BE2C (cell line): Measurements from ENCODE around the gene GPR162.
"Not testable (repeated sequence)": the region's sequence is repeated elsewhere in the genome, so short reads cannot be mapped to it uniquely, and the experiment has no call there.

Source experiments
- DNase-seq: peaks from one replicate; pipeline ENCODE4 v3.0.0-alpha.2; 2020
- H3K27me3 ChIP-seq: fragments of 250-450 bp; sonication (Bioruptor Pico); 2 replicates; pipeline ENCODE4 v1.5.1; 2020; ENCODE audit warnings: mild to moderate bottlenecking
- H3K36me3 ChIP-seq: fragments of 250-450 bp; sonication (Bioruptor Pico); 2 replicates; pipeline ENCODE4 v1.5.1; 2020; ENCODE audit warnings: mild to moderate bottlenecking
- H3K4me1 ChIP-seq: fragments of 250-450 bp; sonication (Bioruptor Pico); 2 replicates; pipeline ENCODE4 v1.5.1; 2020
- H3K4me3 ChIP-seq: 2 replicates; pipeline ENCODE4 v1.5.1; 2011; ENCODE audit warnings: low read depth, low read length
- H3K9me3 ChIP-seq: fragments of 250-450 bp; sonication (Bioruptor Pico); 2 replicates; pipeline ENCODE4 v1.5.1; 2020
- TF ChIP-seq, protein P1 (sequence below): IDR thresholded peaks from 2 replicates; pipeline ENCODE4 v1.5.1; 2012; ENCODE audit warnings: mild to moderate bottlenecking, low read depth, low read length

GPR162 gene

DNA sequence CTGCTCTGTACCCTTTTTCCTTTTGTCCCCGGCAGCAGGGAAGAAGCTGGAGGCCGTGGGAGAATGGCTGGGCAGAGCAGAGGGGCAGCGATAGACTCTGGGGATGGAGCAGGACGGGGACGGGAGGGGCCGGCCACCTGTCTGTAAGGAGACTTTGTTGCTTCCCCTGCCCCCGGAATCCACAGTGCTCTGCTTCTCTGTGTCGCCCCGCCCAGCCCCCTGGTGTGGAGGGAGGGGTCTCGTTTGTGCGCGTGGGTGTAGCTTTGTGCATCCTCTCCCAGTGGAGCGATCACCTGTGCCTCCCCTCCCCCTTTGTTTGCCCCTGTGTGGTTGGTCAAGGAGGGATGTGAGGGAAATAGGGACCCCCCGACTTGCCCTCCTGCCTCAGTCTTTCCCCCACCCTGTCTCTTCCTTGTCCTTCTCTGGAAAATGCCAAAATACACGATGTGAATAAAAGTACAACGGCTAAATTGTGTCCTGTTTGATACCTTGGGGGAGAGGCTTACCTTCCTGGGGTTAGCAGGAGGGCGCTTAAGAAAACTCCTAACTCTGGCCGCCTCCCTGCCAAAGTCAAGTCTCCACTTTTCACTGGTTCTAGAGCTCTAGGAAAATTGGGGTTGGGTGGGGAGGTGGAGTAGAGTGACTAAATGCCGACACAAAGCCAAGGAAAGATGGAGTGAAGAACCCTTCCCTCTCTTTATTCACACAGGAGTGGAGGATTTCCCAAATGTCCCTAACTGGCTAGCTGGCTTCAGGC is 44.7 kb downstream of the GPR162 start:
- no peaks in the 10 kb centered on the region for H3K27me3 ChIP-seq
- TF ChIP-seq, protein P1, sequence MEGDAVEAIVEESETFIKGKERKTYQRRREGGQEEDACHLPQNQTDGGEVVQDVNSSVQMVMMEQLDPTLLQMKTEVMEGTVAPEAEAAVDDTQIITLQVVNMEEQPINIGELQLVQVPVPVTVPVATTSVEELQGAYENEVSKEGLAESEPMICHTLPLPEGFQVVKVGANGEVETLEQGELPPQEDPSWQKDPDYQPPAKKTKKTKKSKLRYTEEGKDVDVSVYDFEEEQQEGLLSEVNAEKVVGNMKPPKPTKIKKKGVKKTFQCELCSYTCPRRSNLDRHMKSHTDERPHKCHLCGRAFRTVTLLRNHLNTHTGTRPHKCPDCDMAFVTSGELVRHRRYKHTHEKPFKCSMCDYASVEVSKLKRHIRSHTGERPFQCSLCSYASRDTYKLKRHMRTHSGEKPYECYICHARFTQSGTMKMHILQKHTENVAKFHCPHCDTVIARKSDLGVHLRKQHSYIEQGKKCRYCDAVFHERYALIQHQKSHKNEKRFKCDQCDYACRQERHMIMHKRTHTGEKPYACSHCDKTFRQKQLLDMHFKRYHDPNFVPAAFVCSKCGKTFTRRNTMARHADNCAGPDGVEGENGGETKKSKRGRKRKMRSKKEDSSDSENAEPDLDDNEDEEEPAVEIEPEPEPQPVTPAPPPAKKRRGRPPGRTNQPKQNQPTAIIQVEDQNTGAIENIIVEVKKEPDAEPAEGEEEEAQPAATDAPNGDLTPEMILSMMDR, result no peak
- peak overlapping the region; percentile 99 for H3K4me3 ChIP-seq
- no peaks in the 10 kb centered on the region for H3K9me3 ChIP-seq
- peaks cover 14% of the 10 kb centered on the region for H3K4me1 ChIP-seq
- no peak for DNase-seq
- peaks cover 64% of the 10 kb centered on the region for H3K36me3 ChIP-seq

DNA sequence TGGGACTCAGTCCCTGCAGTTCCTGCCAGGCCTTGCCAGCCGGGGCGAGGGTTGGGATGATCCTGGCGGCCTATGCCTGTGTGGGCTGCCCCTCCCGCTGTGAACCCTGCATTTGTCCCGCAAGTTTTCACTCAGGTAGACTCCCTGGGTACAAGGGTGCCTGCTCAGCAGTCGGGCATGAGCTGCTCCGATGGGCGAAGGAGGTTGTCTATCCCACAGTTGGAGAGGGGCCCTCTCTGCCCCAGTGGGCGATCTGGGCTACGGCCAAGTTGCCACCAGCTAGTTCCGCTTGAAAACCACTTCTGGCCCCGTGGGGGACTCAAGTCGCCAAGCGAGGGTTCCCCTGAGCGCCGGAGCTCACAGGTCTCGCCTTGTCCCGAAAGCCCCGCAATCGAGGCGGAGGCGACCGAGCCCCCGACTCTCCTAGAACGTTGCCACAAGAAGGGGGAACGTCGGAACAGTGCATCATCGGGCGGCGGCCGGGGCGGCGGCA is 45.3 kb downstream of the GPR162 start:
- no peaks in the 10 kb centered on the region for H3K9me3 ChIP-seq
- H3K36me3 ChIP-seq, result peaks cover 65% of the 10 kb centered on the region
- DNase-seq, result no peak
- H3K4me1 ChIP-seq, result peaks cover 14% of the 10 kb centered on the region
- H3K27me3 ChIP-seq, result no peaks in the 10 kb centered on the region
- peak overlapping the region; percentile 99 for H3K4me3 ChIP-seq
- TF ChIP-seq, protein P1, result no peak

GRCh38 chr12:6867413-6868210 is 46.0 kb downstream of the GPR162 start, which contains the start of gene TPI1:
Gene TPI1, plus strand, starts transcription at chr12:6867531. Its CDS starts 36 bp downstream, at chr12:6867567.
- DNase-seq, result peak; percentile 88
- Histone ChIP-seq H3K27me3 (no peaks in the 10 kb centered on the region), H3K9me3 (no peaks in the 10 kb centered on the region), H3K4me1 (peaks cover 14% of the 10 kb centered on the region), H3K4me3 (peak within 1 kb of the TSS; percentile 99), H3K36me3 (peaks cover 62% of the 10 kb centered on the region)
- TF ChIP-seq, protein P1, result no peak

DNA sequence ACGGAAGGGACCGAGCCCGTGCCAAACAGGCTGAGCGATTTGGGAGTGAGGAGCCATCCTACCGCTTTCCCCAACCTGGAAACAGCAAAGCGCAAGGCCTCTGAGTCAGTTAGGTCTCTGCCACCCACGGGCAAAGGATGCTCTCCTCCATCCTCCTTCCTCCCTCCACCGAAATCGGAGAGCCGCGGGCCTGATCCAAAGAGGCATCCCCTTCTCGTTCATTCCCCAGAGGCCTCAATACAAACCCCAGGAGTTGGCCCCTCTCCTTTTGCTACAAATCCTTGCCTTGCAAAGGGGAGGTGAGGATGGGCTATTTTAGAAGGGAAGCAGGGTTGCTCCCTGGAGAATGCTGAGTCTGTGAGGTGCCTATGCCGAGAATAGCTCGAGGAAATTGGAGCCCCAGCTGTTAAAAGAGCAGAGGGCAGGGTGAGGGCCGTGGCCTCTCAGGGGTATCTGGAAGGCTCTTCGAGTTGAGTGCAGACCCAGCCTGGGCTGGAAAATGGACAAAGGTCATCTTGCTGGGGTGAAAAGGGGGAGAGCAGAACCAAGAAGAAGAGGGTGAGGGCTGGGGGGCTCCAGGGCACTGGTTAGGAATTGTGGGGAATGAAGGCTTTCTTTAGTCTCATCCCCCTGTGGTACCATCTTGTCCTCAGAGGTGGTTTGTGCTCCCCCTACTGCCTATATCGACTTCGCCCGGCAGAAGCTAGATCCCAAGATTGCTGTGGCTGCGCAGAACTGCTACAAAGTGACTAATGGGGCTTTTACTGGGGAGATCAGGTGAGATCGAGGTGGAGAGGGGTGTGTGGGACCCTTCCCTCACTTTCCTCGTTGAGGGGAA is 46.8 kb downstream of the GPR162 start:
- Histone ChIP-seq H3K27me3 (no peaks in the 10 kb centered on the region), H3K36me3 (peaks cover 57% of the 10 kb centered on the region), H3K9me3 (no peaks in the 10 kb centered on the region), H3K4me3 (peak overlapping the region; percentile 99), H3K4me1 (peaks cover 14% of the 10 kb centered on the region)
- TF ChIP-seq, protein P1, result peak; percentile 28; the same call in 1 of the 2 replicates
- no peak for DNase-seq

- H3K9me3 ChIP-seq, result no peaks in the 10 kb centered on the region
- peak; percentile 88 for DNase-seq
- TF ChIP-seq, protein P1, result peak; percentile 93
- H3K27me3 ChIP-seq, result no peaks in the 10 kb centered on the region
- peak overlapping the region; percentile 99 for H3K4me3 ChIP-seq
- H3K4me1 ChIP-seq, result peaks cover 14% of the 10 kb centered on the region
- H3K36me3 ChIP-seq, result peaks cover 52% of the 10 kb centered on the region
Observed at GRCh38 chr12:6869049-6870021, 47.7 kb downstream of the GPR162 start.

DNA sequence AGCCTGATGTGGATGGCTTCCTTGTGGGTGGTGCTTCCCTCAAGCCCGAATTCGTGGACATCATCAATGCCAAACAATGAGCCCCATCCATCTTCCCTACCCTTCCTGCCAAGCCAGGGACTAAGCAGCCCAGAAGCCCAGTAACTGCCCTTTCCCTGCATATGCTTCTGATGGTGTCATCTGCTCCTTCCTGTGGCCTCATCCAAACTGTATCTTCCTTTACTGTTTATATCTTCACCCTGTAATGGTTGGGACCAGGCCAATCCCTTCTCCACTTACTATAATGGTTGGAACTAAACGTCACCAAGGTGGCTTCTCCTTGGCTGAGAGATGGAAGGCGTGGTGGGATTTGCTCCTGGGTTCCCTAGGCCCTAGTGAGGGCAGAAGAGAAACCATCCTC is 48.7 kb downstream of the GPR162 start:
- not testable (repeated sequence) for H3K27me3 ChIP-seq, H3K4me3 ChIP-seq, H3K9me3 ChIP-seq, DNase-seq
- H3K36me3 ChIP-seq, result peaks cover 43% of the 10 kb centered on the region
- H3K4me1 ChIP-seq, result peaks cover 14% of the 10 kb centered on the region
